Activated gamma-delta T cell (primary cell): ENCODE data around the gene TENM4.

Source experiments
- DNase-seq: peaks from one replicate; lab custom pipeline; 2025; lab: John Stamatoyannopoulos, UW

The TENM4 gene

DNA sequence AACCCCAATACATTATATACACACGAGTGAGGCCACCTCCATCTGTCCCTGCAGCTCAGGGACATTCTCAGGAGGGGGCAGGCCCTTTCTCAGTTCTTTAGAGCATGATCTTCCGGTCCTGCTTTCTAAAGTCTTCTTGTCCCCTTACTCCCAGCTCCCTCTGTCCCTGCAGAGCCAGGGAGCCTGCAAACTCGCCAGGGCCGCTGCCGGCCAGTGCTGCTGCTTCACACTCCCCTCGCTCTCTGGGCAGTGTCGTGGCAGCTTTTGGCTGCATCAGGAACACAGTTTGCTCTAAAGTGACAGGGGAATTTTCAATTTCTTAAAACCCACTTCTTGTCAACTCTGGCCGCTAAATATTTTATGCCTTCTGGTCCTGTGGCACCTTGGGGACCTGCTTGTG is 736.0 kb downstream of the TENM4 start:
- DNase-seq: no peak

DNA sequence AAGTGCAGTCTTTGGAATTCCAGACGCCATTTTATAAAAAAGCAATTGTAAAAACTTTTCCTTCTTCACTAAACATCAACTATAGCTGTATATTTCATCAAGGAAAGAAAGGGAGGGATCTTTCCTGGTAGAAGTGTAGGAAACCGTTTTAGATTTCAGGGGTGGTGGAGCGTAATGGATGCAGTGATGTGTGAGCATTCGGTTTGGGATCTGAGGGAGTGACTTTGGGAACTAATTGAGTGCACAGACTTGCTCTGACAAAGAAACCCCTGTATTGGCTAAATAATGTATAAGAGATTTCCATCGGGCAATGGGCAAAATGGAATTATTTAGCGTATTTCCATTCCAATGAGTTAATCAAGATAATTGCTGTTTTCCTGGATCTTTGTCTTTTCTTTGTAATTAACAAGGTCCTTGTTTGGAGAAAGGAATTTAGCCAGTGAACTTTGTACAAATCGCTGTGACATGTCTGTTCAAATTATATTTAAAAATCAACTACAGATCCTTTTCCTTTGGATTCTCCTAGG is 741.2 kb downstream of the TENM4 start:
- no peak for DNase-seq

DNA sequence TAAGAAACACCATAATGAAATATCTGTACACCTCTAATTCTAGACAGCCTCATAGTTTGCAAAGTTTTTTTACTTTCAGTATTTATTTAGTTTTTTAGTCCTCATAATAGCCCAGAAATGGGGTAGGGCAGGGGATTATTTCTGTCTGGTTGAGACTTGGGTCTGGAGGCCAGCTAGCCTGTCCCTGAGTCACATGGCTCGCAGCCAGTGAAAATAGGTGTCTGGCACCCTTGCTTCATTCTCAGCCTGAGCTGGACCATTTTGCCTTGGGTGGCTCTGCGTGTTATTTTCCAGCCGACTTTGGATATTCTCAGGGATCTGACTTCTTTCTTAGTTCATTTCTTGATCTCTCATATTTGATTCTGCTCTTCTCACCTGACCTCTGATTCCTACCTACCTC is 742.2 kb downstream of the TENM4 start:
- DNase-seq: no peak

DNA sequence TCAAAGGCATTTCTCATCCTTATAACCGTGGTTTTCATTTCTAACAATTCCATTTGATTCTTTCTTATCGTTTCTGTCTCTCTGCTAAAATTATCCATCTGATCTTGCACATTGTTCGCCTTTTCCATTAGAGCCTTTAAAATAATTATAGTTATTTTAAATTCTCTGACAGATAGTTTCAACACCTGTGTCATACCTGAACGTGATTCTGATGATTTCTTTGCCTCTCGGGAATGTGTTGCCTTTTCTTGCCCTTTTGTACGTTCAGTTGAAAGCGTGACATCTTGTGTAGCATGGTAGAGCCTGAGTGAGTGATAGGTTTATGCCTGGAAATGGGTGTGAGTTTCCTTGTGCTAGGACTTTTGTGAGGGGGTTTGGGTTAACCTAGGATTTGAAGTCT is 744.7 kb downstream of the TENM4 start:
- DNase-seq: no peak

DNA sequence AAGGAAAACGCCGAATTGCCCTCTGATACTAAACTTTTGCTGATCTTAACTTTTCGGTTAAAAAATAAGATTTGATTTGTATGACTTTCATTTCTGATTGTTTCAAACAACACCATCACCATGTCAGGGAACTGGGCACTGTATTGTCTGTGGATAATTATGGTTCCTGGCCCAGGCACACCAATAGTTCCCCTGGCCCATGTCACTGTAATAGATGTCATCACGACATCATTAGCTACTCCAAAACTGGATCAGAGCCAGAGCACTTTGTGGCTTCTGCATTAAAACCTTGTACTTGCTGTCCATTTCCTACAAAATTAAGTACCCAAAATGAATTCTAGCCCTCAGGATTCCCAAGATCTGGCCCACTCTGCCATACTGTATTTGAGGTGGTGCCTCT is 746.7 kb downstream of the TENM4 start:
- DNase-seq: no peak

DNA sequence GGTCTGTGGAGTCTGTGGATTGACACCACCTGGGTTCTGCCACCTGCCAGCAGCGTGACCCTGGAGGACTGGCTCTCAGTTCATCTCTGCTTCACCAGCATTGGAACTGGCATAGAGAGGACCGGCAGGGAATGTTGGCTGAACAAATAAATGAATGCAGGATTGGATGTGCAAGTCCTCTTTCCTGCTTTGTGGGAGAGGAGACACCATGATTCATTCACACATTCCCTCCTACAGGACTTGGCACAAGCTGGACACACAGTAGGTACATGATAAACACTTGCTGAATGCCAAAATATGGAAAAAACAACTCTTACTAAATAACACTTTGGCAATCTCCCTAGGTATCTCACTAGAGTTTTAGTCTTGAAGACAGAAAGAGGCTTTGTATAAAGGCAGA is 749.6 kb downstream of the TENM4 start:
- DNase-seq: no peak

DNA sequence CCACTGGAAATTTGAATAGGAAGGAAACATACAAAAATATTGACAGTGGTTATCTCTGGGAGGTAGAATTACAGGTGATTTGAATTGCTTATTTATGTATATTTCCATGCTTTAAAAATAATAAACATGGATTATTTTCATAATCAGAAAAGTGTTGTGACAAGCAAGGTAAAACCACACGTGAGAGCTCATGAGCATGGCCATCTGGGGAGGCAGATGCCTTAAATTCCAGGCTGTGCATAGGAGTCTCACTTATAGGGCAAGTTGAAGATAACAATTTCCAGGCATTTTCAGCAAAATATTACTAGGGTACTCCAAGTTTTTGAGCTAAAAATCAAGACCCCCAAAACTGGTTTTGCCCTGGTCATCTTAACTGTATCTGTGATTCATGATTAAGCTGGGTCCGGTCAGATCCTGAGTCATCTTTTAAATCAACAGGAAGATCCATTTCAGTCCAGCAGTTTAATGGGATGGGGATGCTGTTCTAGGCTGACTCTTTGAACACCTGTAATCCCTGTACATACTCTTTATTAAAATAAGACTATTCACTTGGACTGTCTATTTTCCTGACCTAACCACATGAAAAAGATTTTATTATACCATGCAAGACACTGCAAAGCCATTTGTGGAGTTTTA is 750.4 kb downstream of the TENM4 start:
- no peak for DNase-seq

DNA sequence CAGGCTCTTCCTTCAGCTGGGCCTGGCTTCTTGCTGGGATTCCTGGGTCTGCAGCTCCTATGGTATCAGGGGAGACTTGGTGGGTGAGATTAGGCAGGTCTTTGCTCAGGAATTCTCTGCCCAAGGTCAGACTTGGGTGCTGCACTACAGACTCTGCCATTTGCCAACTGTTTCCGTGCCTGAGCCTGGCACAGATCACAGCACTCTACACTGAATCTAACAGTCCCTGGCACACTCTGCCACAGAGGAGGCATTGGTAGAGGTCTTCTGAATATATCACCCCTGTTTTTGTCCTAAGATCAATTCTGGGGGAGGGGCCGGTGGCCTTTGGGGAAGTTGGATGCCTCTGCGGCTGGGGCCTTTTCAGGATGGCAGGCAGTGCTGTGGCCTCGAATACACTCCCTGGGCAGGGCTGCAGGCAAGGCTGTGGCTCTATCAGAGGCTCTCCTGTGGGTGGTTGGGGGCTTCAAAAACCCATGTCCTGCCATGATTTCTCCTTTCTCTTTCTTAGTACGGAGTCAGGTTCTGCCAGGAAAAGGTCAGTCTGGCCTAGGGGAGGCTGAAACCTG is 751.2 kb downstream of the TENM4 start:
- DNase-seq: no peak

DNA sequence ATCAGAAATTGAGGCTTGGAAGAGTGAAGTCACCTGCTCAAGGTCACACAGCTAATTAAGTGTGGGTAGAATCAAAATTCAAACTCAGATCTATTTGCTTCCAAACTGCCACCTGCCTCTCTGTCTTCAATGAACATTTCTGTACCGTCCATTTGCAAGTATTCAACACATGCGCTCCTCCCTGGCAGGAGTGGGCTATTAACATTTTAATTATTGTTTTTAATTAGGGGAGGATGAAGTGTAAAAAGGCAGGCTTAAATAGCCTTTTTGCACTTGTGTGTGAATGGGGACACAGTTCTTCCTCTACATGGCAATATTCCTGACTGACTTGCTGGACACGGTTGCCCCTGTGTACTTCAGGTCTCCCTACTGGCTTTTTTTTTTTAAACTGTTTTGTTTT is 751.7 kb downstream of the TENM4 start:
- DNase-seq: no peak

DNA sequence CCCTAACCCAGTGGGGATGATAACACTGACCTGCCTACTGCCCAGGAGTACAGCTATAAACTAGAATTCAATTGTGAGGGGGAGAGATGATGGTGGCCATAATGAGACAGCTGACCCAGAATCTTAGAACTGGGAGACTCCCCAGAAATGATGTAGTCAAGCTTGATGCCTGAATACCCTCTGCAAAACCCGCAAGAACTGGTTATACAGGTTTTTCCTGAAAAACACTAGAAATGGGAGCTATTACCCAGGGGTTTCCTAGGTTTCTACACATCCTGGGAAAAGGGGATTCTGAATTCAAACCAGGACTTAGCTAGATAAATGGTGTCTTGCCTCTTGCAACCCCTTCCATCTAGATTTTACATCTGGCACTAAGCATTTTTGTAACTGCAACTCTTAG is 752.4 kb downstream of the TENM4 start:
- no peak for DNase-seq

DNA sequence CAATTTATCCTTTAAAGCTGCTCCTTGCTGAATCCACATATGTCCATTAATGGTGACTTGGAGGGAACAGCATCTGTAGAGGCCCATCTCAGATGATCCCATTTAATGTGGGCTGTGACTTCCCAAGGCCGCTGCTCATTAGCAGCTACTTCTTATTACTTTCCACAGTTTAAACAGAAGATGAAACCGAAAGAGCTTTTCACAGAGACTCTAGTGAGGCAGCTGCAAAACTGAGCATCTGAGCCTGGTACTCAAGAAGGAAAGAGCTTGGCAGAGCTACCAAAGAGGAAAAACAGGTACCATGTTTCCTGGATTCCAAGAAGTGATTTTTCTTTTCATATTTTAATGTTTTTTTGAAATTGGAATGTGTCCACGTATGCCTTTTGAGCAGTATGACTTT is 755.7 kb downstream of the TENM4 start:
- DNase-seq: no peak

DNA sequence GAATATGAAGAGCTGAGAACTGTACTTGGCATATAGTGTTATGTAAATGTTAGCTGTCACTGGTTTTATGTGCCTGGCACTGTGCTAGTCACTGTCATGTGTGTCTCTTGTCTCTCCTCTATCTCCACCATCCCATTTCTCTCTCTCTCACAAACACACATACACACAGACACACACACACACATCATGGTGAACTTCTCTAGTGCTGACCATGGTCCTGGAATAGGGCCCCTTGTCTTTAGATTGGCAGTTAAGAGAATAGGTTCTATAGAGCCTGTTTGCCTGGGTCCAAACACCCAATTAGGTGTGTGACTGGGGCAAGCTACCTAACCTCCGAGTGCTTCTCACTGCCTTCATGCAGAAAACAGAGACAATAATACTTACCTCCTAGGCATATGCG is 756.5 kb downstream of the TENM4 start:
- DNase-seq: no peak

DNA sequence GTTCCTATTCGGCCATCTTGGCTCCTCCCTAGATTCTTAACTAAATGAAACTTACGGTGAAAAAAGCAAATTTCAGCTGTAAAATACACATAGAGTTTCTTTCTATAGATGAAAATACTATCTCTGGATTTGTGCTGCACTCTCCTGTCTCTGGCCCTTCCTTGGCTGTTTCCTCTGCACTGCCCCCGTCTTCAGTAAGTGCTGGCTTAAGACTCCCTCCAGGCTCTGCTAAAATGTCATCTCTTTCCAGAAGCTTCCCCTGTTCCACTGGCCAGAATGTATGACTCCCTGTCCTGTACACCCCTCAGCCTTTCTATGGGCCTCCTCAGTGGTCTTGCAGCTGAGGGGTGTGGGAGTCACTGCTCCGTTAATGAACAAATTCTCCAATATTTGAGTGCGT is 757.1 kb downstream of the TENM4 start:
- no peak for DNase-seq

DNA sequence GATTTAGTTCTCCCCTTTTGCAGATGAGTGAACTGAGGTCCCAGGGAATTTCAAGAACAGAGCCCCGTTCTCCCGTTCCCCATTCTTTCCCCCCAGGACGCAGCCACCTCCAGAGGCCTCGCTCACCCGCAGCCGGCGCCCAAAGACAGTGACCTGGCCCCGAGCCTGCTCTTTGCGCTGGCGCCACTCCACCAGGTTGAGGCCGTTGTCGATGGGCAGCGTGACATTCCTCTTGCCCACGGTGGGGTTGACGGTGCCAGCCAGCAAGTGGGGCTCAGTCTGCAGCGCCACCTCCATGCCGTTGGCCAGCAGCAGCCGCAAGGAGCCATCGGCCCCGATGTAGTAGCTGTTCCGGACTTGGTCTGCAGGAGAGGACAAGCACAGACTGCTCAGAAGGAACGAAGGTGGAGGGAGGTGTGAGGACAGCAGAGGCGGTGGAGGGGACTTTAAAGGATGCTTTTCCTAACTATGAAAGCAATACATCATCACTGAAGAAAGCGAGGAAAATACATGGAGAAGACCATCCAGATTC is 764.7 kb downstream of the TENM4 start:
- DNase-seq: no peak

DNA sequence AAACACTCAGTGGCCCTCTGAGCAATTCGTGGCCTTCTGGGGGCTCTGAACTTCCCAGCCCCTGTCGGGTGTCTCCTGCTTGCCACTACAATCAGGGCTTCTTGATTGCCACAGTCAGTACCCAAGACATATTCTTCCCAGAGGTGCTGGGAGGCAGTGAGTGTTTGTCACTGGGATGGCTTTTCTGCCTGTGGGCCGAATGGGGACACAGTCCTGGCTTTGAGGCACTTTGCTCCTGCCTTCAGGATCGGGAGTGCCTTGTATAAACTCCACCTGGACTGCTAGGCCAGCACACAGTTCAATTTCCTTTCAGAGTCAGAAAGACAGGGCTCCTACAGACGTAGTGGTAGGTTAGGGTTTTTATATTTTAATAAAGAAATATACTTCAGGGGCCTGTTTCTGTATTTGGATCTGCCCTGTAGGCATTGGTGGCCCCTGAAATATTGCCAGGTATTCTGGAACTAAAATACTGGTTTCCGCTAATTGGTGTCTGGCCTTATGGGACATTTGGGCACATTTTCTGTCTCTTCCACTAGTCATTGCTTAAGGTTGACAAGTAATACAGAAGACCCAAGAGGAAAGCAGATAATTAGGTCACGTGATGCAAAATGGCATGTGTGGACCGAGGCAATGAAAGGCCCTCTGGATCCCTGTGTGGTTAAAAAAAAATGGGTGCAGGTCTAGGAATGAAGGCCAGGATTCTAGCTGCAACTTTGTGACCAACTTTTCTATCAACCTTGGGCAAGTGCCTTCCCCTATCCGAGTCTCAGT is 767.8 kb downstream of the TENM4 start:
- DNase-seq: no peak

DNA sequence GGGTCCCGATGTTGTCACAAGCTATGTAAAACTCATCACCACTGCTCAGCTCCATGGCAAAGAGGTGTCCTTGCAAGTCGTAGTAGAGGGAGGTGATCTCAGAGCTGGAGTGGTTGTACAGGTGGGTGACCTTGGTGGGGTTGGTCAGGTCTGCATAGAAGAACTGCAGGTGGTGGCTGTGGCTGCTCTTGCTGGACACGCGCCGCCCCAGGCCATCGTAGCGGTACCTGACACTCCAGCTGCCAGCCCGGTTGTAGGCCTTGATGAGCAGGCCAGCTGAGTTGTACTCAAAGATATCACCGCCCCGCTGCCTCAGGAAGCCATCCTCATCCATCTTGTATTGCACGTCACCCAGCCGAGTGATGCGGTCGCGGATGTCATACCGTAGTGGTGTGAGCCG is 771.6 kb downstream of the TENM4 start:
- DNase-seq: no peak

DNA sequence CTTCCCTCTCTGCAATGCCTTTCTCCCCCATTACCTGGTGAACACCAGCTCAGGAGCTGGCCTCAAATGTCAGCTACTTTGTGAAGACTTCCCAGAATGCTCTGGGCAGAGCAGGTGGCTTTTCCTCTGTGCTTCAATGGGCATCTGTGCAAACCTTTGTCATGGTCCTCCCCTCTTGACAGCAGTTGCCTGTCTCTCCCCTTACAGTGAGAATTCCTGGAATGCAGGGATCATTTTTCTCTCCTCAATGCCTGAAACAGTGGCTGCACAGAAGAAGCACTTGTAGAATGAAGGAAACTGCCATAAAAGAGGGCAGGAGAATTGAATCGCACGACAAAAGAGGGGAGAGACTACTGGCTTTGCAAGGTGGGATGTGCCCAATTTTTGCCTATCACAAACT is 773.4 kb downstream of the TENM4 start:
- no peak for DNase-seq

DNA sequence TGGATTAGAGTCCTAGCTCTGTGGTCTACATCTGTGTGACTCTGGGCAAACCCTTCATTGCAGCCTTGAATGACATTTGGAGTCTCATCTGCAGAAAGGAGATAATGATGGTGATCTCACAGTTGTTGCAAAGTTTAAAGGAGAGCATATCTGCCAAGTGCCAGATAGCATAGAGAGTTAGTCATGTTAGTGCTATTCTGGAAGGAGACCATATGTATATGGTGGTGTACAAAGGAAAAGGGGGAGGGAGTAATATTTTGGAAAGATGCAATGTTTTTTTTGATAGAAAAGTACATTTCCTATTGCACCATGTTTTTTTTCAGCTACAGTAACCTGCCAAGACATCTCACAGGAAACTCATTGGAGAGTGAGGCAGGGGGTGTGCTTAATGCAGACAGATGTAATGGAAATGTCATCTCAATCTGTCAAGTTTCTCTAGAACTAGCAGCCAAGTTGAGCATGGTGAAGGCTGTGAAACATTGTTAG is 774.1 kb downstream of the TENM4 start:
- no peak for DNase-seq

DNA sequence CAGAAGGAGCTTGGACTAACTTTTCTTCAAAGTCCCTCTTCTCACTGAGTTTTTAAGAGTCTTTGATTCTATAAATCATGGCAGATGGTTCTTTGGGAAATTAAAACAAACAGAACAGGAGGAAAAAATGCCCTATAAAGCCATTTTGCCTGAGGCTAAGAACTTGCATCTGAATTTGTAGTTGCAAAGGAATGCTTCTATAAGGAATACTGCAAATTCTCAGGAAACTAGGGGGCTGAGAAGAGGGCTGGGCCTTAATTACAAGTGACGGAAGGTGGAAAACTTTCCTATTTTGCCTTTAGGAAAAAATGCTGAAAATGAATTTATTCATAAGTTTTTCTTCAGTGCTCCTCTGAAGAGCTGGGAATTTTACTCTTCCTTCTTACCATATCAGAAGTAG is 776.2 kb downstream of the TENM4 start:
- no peak for DNase-seq

DNA sequence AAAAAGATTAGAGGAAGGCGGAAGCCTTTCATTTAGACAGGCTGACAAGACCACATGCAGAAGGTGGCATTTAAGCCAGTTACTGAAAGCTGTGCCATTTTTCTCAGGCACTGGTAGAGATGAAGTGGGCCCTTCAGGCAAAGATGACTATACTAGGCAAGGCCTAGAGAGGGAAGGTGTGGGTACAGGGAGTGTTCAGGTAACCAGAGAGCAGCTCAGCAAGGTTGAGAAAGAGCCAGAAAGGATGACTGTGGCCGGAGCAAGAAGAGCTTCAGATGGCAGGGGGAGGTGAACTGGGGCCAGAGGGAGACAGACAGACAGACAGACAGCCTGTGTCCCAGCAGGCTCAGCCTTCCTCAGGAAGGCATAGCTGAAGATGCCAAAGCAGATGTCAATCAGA is 778.0 kb downstream of the TENM4 start:
- DNase-seq: no peak

DNA sequence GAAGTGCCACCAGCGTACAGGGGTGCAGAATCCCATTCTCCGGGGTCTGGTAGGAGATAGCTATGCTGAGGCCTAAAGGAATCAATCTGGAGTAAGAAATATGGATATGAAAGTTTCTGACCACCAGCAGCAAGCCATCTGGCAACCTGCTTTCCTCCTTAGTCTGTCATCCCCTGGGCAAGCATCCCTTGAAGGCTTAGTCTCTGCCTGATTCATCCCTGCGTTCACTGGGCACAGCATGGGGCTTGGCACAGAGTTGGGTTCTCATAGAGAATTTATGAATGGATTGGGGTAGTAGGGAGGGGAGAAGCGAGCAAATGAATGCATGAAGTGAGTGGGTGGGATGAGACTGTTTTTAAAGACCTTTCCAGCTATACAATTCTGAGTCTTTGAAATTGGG is 780.4 kb downstream of the TENM4 start:
- DNase-seq: no peak

DNA sequence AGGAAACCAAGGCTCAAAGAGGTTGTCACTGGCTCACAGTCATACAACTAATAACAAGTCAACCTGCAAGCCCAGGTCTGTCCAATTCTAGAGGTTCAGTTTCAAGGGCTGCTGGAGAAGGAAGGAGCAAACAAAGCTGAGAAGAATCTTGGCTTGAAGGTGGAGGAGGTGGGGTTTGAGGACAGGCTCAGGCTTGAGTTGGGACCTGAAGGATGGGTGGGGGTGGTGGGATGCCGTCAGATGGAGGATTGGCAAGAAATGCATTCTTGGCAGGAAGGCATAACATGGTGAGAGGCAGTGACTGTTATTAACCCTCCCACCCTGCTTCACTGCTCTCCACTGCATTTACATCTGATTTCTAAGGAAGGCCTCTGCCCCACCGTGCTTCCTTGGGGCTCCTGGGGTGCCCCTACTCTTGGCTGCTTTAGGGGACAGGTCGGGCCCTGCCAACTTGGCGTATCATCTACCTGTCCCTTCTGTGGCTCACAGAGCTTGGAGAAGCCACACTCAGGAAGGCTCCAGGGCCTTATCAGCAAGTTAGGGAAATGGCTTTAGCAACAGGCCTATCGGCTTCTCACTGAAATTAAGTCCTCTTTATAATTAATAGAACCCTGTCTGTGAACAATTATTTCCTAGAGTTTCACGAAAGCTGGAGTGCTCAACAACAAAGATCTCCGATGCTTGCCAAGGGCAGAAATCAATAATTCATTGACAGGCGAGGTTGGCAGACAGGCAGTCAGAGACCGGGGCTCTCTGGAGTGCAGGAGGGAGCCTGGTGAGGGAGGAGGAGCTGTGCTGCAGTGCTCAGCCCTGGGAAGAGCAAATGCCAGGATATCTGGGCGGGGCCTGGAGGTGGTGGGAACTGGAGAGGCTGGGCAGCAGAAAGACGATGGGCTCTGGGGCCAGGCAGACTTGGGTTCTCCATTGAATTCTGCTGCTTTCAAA is 781.2 kb downstream of the TENM4 start:
- no peak for DNase-seq
